ENCODE results near the gene USP17L27.
A peak's percentile ranks its signal among the peaks of the same experiment; 100 is the strongest.
"Not testable (repeated sequence)": the region's sequence is repeated elsewhere in the genome, so short reads cannot be mapped to it uniquely, and the experiment has no call there.

USP17L27 gene, protein sequence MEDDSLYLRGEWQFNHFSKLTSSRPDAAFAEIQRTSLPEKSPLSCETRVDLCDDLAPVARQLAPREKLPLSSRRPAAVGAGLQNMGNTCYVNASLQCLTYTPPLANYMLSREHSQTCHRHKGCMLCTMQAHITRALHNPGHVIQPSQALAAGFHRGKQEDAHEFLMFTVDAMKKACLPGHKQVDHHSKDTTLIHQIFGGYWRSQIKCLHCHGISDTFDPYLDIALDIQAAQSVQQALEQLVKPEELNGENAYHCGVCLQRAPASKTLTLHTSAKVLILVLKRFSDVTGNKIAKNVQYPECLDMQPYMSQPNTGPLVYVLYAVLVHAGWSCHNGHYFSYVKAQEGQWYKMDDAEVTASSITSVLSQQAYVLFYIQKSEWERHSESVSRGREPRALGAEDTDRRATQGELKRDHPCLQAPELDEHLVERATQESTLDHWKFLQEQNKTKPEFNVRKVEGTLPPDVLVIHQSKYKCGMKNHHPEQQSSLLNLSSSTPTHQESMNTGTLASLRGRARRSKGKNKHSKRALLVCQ
- 0 reads per million in 3 experiments for total RNA-seq

DNA sequence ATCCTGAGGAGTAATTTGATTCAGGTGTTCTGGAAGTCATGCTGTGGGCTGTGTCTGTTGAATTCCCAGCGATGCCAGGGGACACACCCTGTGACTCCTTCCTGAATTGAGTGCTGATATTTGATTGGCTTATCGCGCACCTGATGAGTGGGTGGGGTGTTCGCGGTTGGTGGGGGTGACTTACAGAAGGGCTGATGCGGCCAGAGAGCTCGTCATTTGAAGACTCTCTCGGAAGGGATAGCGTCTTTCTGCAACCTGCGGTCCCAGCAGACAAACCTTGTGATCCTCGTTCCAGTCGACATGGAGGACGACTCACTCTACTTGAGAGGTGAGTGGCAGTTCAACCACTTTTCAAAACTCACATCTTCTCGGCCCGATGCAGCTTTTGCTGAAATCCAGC is at the start of gene USP17L27:
USP17L27 (plus strand) TSS at position 301 of the 400 bp plus-strand sequence; CDS start at position 301, 0 bp downstream.
- not testable (repeated sequence) for DNase-seq

DNA sequence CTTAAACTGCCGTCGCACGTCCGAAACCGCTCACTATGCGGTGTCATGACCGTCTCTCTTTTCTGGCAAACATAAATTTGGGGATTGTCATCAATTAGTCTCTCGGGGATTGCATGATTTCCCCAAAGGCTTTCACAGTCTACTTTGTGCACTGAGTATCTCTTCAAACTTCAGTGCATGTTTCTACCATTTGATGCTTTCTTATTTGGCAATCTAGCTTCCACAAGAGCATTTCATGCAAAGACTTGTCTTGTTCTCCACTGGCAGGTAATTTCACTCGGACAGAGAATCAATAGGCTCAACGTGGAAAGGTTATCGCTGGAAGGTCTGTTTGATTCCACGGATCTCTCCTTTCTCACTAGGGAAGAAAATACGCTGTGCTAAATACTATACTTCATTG is 19.8 kb upstream of the USP17L27 start:
- not testable (repeated sequence) for DNase-seq

DNA sequence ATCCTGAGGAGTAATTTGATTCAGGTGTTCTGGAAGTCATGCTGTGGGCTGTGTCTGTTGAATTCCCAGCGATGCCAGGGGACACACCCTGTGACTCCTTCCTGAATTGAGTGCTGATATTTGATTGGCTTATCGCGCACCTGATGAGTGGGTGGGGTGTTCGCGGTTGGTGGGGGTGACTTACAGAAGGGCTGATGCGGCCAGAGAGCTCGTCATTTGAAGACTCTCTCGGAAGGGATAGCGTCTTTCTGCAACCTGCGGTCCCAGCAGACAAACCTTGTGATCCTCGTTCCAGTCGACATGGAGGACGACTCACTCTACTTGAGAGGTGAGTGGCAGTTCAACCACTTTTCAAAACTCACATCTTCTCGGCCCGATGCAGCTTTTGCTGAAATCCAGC is 19.1 kb upstream of the USP17L27 start, which contains the start of gene USP17L24:
USP17L24 (plus strand) TSS at position 301 of the 400 bp plus-strand sequence; CDS start at position 301, 0 bp downstream.
- not testable (repeated sequence) for DNase-seq

DNA sequence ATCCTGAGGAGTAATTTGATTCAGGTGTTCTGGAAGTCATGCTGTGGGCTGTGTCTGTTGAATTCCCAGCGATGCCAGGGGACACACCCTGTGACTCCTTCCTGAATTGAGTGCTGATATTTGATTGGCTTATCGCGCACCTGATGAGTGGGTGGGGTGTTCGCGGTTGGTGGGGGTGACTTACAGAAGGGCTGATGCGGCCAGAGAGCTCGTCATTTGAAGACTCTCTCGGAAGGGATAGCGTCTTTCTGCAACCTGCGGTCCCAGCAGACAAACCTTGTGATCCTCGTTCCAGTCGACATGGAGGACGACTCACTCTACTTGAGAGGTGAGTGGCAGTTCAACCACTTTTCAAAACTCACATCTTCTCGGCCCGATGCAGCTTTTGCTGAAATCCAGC is 14.3 kb upstream of the USP17L27 start, which contains the start of gene USP17L25:
USP17L25 (plus strand) TSS at position 301 of the 400 bp plus-strand sequence; CDS start at position 301, 0 bp downstream.
- not testable (repeated sequence) for DNase-seq

DNA sequence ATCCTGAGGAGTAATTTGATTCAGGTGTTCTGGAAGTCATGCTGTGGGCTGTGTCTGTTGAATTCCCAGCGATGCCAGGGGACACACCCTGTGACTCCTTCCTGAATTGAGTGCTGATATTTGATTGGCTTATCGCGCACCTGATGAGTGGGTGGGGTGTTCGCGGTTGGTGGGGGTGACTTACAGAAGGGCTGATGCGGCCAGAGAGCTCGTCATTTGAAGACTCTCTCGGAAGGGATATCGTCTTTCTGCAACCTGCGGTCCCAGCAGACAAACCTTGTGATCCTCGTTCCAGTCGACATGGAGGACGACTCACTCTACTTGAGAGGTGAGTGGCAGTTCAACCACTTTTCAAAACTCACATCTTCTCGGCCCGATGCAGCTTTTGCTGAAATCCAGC is 9.6 kb upstream of the USP17L27 start, which contains the start of gene USP17L26:
USP17L26 (plus strand) TSS at position 301 of the 400 bp plus-strand sequence; CDS start at position 301, 0 bp downstream.
- not testable (repeated sequence) for DNase-seq

DNA sequence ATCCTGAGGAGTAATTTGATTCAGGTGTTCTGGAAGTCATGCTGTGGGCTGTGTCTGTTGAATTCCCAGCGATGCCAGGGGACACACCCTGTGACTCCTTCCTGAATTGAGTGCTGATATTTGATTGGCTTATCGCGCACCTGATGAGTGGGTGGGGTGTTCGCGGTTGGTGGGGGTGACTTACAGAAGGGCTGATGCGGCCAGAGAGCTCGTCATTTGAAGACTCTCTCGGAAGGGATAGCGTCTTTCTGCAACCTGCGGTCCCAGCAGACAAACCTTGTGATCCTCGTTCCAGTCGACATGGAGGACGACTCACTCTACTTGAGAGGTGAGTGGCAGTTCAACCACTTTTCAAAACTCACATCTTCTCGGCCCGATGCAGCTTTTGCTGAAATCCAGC is 4.8 kb upstream of the USP17L27 start, which contains the start of gene USP17L5:
USP17L5 (plus strand) TSS at position 301 of the 400 bp plus-strand sequence; CDS start at position 301, 0 bp downstream.
- not testable (repeated sequence) for DNase-seq

DNA sequence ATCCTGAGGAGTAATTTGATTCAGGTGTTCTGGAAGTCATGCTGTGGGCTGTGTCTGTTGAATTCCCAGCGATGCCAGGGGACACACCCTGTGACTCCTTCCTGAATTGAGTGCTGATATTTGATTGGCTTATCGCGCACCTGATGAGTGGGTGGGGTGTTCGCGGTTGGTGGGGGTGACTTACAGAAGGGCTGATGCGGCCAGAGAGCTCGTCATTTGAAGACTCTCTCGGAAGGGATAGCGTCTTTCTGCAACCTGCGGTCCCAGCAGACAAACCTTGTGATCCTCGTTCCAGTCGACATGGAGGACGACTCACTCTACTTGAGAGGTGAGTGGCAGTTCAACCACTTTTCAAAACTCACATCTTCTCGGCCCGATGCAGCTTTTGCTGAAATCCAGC is 4.6 kb downstream of the USP17L27 start, which contains the start of gene USP17L28:
USP17L28 (plus strand) TSS at position 301 of the 400 bp plus-strand sequence; CDS start at position 301, 0 bp downstream.
- DNase-seq, result not testable (repeated sequence)

DNA sequence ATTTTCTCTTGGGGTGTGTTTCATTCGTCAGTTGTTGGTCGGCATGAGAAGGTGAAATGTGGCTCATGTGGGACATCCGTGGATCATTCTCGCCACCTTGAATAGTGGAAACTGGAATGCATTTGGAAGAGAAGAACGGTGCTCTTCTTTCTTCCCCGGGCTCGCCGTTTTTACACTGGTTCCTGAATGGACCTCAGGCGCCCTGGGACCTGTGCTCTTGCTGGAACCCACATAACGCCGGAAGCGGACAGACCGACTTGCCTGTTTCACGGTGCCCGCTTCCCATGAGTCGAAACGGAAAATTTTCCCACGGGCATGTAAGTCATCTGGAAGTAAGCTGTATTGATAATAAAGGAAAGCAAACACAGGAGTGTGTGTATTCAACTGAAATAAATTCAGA is 6.9 kb downstream of the USP17L27 start:
- DNase-seq, result not testable (repeated sequence)

DNA sequence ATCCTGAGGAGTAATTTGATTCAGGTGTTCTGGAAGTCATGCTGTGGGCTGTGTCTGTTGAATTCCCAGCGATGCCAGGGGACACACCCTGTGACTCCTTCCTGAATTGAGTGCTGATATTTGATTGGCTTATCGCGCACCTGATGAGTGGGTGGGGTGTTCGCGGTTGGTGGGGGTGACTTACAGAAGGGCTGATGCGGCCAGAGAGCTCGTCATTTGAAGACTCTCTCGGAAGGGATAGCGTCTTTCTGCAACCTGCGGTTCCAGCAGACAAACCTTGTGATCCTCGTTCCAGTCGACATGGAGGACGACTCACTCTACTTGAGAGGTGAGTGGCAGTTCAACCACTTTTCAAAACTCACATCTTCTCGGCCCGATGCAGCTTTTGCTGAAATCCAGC is 9.4 kb downstream of the USP17L27 start, which contains the start of gene USP17L29:
USP17L29 (plus strand) TSS at position 301 of the 400 bp plus-strand sequence; CDS start at position 301, 0 bp downstream.
- DNase-seq, result not testable (repeated sequence)

DNA sequence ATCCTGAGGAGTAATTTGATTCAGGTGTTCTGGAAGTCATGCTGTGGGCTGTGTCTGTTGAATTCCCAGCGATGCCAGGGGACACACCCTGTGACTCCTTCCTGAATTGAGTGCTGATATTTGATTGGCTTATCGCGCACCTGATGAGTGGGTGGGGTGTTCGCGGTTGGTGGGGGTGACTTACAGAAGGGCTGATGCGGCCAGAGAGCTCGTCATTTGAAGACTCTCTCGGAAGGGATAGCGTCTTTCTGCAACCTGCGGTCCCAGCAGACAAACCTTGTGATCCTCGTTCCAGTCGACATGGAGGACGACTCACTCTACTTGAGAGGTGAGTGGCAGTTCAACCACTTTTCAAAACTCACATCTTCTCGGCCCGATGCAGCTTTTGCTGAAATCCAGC is 18.9 kb downstream of the USP17L27 start, which contains the start of gene USP17L30:
USP17L30 (plus strand) TSS at position 301 of the 400 bp plus-strand sequence; CDS start at position 301, 0 bp downstream.
- not testable (repeated sequence) for DNase-seq

DNA sequence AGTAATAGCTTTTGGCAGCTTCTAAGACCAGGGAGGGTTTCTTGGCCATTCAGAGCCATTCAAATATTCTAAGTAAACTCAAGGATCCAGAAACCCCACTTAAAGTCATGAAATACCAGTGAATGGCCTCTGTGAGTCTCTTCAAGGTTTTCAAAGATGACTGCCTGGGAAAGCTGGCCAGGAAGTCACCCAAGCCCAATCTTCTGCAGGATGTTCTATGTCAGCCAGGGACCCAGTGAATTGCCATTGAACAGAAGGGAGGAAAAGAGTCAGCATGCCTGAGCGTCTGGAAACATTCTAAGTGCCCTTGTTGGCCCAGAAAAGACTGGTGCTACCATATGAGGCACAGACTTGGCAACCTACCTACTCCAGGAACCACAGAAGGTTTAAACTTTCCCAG is 35.9 kb downstream of the USP17L27 start:
- DNase-seq, result not testable (repeated sequence)

DNA sequence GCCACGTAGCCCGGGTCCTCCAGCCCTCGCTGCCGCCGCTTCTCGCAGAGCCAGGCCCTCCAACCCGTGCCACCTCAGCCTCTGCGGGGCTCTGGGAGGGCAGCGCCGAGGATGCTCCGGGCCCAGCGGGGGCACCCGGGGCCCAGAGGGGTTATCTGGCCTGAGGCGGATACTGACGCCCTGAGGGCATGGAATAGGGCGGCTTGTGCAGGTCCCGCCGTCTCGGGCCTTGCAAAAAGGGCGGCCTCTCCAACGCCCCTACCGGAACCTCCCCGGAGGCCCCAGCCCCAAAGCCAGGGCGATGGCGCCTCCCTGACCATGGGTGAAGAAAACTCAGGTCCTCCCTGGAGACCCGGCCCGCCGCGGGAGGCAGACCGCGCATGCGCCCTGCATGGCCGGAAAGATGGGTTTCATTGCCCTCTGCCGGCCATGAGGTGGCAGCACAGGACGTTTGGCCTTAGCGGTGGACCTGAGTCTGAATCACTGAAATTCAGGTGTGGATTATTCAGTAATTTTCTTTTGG is 37.1 kb downstream of the USP17L27 start:
- DNase-seq, result peak; percentile 49

DNA sequence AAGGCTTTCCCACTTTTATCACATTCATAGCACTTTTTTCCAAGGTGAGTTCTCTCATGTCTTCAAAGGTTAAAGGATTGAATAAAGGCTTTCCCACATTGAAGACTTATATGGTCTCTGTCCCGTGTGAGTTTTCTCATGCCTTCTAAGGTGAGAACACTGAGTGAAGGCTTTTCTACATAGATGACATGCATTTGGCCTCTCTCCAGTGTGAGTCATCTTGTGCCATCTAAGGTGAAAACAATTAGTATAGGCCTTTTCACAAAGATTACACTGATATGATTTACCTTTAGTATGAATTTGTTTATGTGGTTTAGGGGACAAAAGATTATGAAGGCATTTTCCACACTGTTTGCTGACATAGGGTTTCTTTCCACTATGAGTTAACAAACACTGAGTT is 40.2 kb downstream of the USP17L27 start:
- DNase-seq, result no peak

DNA sequence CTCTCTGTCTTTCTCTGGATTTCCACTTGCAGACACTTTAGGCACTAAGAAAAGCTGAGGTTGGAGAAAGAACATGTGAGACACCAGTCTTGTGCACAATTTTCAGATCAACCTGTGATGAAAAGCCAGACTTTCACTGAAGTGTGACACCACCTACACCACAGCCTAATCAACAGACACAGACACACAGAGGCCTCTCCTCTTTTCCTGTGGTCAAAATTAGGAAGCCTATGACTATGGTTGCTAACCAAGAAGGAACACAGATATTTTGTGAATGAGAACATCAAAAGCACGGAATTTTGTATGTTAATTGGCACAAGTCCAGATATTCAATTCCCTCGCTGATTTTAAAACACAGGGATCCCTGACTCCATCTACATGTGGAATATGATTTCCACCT is 45.1 kb downstream of the USP17L27 start:
- not testable (repeated sequence) for DNase-seq

Measured in central memory CD4-positive, alpha-beta T cell (primary cell).